Naive thymus-derived CD8-positive, alpha-beta T cell (primary cell): Measurements from ENCODE around the gene VAMP8. TPM values are rescaled to one million over a fixed set of nuclear protein-coding genes. Genes with fewer than 3 reads are reported as not detected.
"Not testable (repeated sequence)": the region's sequence is repeated elsewhere in the genome, so short reads cannot be mapped to it uniquely, and the experiment has no call there.

Source experiments
- ATAC-seq, 2 donors: fragments of 150-1000 bp; cut with Tn5 transposase in 1 of 2; sonication (Bioruptor Pico), chemical (Tn5 transposase) in 1 of 2; 1 replicate in 1 of 2; 2 replicates in 1 of 2; pipeline ENCODE4 v1.10.0; 2021; ENCODE audit warnings: mild to moderate bottlenecking in 2 of 2, moderate library complexity in 2 of 2
- POLR2A ChIA-PET: fragments of 350-600 bp; sonication (Branson Sonifier 250); formaldehyde crosslinking; loops from one replicate; lab custom pipeline; 2021; ENCODE audit warnings: antibody characterized with exemption; lab: Charles Lee
- DNase-seq, 10 donors: peaks; one replicate each; pipeline versions ENCODE4 v3.0.0 to v3.0.0-alpha.2; 2020 to 2022
- H3K27ac Mint-ChIP-seq, 10 donors: one replicate each; pipeline ENCODE4 v1.8.0; 2020 to 2022; ENCODE audit warnings: mild to moderate bottlenecking in 10 of 10, mixed read lengths in 10 of 10, moderate library complexity in 4 of 10, inconsistent platforms in 1 of 10
- H3K27me3 Mint-ChIP-seq, 5 donors: one replicate each; pipeline ENCODE4 v1.8.0; 2021 to 2022; ENCODE audit warnings: mixed read lengths in 5 of 5
- H3K36me3 Mint-ChIP-seq, 3 donors: one replicate each; pipeline ENCODE4 v1.8.0; 2020 to 2022; ENCODE audit warnings: mixed read lengths in 3 of 3, mild to moderate bottlenecking in 2 of 3, inconsistent platforms in 1 of 3
- H3K4me1 Mint-ChIP-seq, 4 donors: one replicate each; pipeline ENCODE4 v1.8.0; 2021 to 2022; ENCODE audit warnings: mixed read lengths in 4 of 4
- H3K4me3 Mint-ChIP-seq, 10 donors: one replicate each; pipeline ENCODE4 v1.8.0; 2020 to 2022; ENCODE audit warnings: mild to moderate bottlenecking in 10 of 10, mixed read lengths in 10 of 10, moderate library complexity in 6 of 10, inconsistent platforms in 1 of 10
- H3K9me3 Mint-ChIP-seq, 9 donors: one replicate each; pipeline ENCODE4 v1.8.0; 2020 to 2022; ENCODE audit warnings: mixed read lengths in 9 of 9, mild to moderate bottlenecking in 3 of 9, inconsistent platforms in 1 of 9, moderate library complexity in 1 of 9
- polyA plus RNA-seq, 3 donors: library from polyadenylated mRNA; unstranded; fragments of 300-500 nt; fragmentation: Illumina TruSeq; gene quantifications; one replicate each; pipeline ENCODE4 v1.2.3, GENCODE V29; 2021
- total RNA-seq, 8 experiments: library from RNA in 2 of 8; stranded (reverse) in 2 of 8; gene quantifications; one replicate each; pipeline ENCODE4 v1.2.3 and lab custom pipeline; 2021 to 2026

The VAMP8 gene
- total and polyA plus RNA-seq, 5 experiments from 2014 or later = 71.4 to 405 (median 321) TPM

GRCh38 chr2:85601771-85602475 lies 24.5 kb downstream of the VAMP8 start:
- peaks cover 18 to 50% (median 37%) of the 10 kb centered on the region in 4 donors for H3K4me1 Mint-ChIP-seq
- peak overlapping the region; percentile 60 to 94 (median 88) for H3K27ac Mint-ChIP-seq
- H3K4me3 Mint-ChIP-seq = peak overlapping the region; percentile 80 to 95 (median 87)
- no peaks in the 10 kb centered on the region for H3K27me3 Mint-ChIP-seq
- DNase-seq (no peak), ATAC-seq (peak; percentile 4 to 16)
- H3K36me3 Mint-ChIP-seq = peaks cover 0 to 18% (median 0%) of the 10 kb centered on the region in 3 donors
- H3K9me3 Mint-ChIP-seq = no peaks in the 10 kb centered on the region
- POLR2A ChIA-PET = interaction anchor here (1.0 to 8.1 kb wide), 12 partner anchors 9 to 274 kb away, joined by 3 to 67 read pairs (median 7); partner anchors contain the start of genes C2orf68, GGCX, MAT2A and TGOLN2

GRCh38 chr2:85602476-85603234 lies 25.3 kb downstream of the VAMP8 start, which contains the start of gene TMEM150A:
TMEM150A (minus strand) TSS chr2:85602698; CDS start chr2:85601948, 750 bp downstream.
- H3K36me3 Mint-ChIP-seq = peaks cover 0 to 20% (median 0%) of the 10 kb centered on the region in 3 donors

GRCh38 chr2:85604133-85604444 lies 26.7 kb downstream of the VAMP8 start:
- Mint-ChIP-seq H3K4me3 (peak overlapping the region; percentile 50 to 94 (median 88)), H3K4me1 (peaks cover 22 to 52% (median 44%) of the 10 kb centered on the region in 4 donors), H3K36me3 (peaks cover 0 to 22% (median 4%) of the 10 kb centered on the region in 3 donors), H3K27ac (peak overlapping the region in 8 of 10 donors; percentile 43 to 81 (median 62))
- not testable (repeated sequence) for H3K9me3 Mint-ChIP-seq, H3K27me3 Mint-ChIP-seq, DNase-seq, ATAC-seq
- POLR2A ChIA-PET = interaction anchor here (0.6 to 8.1 kb wide), 6 partner anchors 8 to 699 kb away, joined by 3 to 67 read pairs (median 6); partner anchors contain the start of genes RNF181, SH2D6, USP39 and VAMP5

More at GRCh38 chr2:85602476-85603234, 25.3 kb downstream of the VAMP8 start, which contains the start of gene TMEM150A:
- DNase-seq (peak; percentile 76 to 91 (median 82)), ATAC-seq (peak; percentile 91 to 92)
- POLR2A ChIA-PET = interaction anchor here (0.7 to 8.1 kb wide), 14 partner anchors 9 to 283 kb away, joined by 3 to 67 read pairs (median 6); partner anchors contain the start of genes C2orf68, GGCX, MAT2A and SH2D6
- Mint-ChIP-seq H3K9me3 (no peaks in the 10 kb centered on the region), H3K27me3 (no peaks in the 10 kb centered on the region), H3K4me1 (peaks cover 18 to 47% (median 34%) of the 10 kb centered on the region in 4 donors), H3K4me3 (peak within 1 kb of the TSS; percentile 85 to 95 (median 90)), H3K27ac (peak within 1 kb of the TSS; percentile 63 to 94 (median 90))

GRCh38 chr2:85604568-85605339 lies 27.4 kb downstream of the VAMP8 start:
- H3K4me1 Mint-ChIP-seq = peaks cover 24 to 54% (median 48%) of the 10 kb centered on the region in 4 donors

GRCh38 chr2:85605406-85606115 lies 28.2 kb downstream of the VAMP8 start:
- H3K4me1 Mint-ChIP-seq = peaks cover 24 to 60% (median 51%) of the 10 kb centered on the region in 4 donors
- no peak for DNase-seq
- peak overlapping the region in 2 of 10 donors; percentile 45 to 59 for H3K27ac Mint-ChIP-seq
- H3K27me3 Mint-ChIP-seq = no peaks in the 10 kb centered on the region
- peaks cover 0 to 28% (median 4%) of the 10 kb centered on the region in 3 donors for H3K36me3 Mint-ChIP-seq
- no peak for ATAC-seq
- no peaks in the 10 kb centered on the region for H3K9me3 Mint-ChIP-seq
- peak overlapping the region in 1 of 10 donors; percentile 55 for H3K4me3 Mint-ChIP-seq
- POLR2A ChIA-PET = interaction anchor here (0.6 to 8.1 kb wide), 9 partner anchors 10 to 186 kb away, joined by 3 to 67 read pairs (median 5); partner anchors contain the start of genes MAT2A, RNF181, SH2D6 and USP39

More at GRCh38 chr2:85604568-85605339, 27.4 kb downstream of the VAMP8 start:
- Mint-ChIP-seq H3K27me3 (no peaks in the 10 kb centered on the region), H3K36me3 (peaks cover 0 to 23% (median 4%) of the 10 kb centered on the region in 3 donors), H3K4me3 (peak overlapping the region in 7 of 10 donors; percentile 6 to 93 (median 50)), H3K9me3 (no peaks in the 10 kb centered on the region), H3K27ac (peak overlapping the region in 9 of 10 donors; percentile 3 to 67 (median 47))
- ATAC-seq = no peak
- POLR2A ChIA-PET = interaction anchor here (0.6 to 8.1 kb wide), 9 partner anchors 9 to 185 kb away, joined by 3 to 67 read pairs (median 5); partner anchors contain the start of genes RNF181, SH2D6, USP39 and VAMP5
- no peak for DNase-seq

GRCh38 chr2:85606116-85606455 lies 28.7 kb downstream of the VAMP8 start:
- ATAC-seq (no peak), DNase-seq (no peak)
- no peaks in the 10 kb centered on the region for H3K9me3 Mint-ChIP-seq
- peaks cover 0 to 28% (median 4%) of the 10 kb centered on the region in 3 donors for H3K36me3 Mint-ChIP-seq
- H3K27me3 Mint-ChIP-seq = no peaks in the 10 kb centered on the region
- POLR2A ChIA-PET = interaction anchor here (1.1 to 8.1 kb wide), 6 partner anchors 9 to 187 kb away, joined by 3 to 67 read pairs (median 10); partner anchors contain the start of genes MAT2A, RNF181, SH2D6 and USP39
- peak overlapping the region in 1 of 10 donors; percentile 45 for H3K27ac Mint-ChIP-seq
- H3K4me1 Mint-ChIP-seq = peaks cover 24 to 60% (median 51%) of the 10 kb centered on the region in 4 donors
- H3K4me3 Mint-ChIP-seq = no peak overlapping the region

GRCh38 chr2:85607268-85608215 lies 30.2 kb downstream of the VAMP8 start:
- H3K4me1 Mint-ChIP-seq = peaks cover 23 to 59% (median 51%) of the 10 kb centered on the region in 4 donors
- no peak for DNase-seq
- no peaks in the 10 kb centered on the region for H3K27me3 Mint-ChIP-seq
- H3K27ac Mint-ChIP-seq = peak overlapping the region in 5 of 10 donors; percentile 33 to 60 (median 48)
- ATAC-seq = no peak
- peaks cover 0 to 28% (median 4%) of the 10 kb centered on the region in 3 donors for H3K36me3 Mint-ChIP-seq
- no peaks in the 10 kb centered on the region for H3K9me3 Mint-ChIP-seq
- POLR2A ChIA-PET = interaction anchor here (0.5 to 2.5 kb wide), 5 partner anchors 12 to 69 kb away, joined by 3 to 12 read pairs (median 3); partner anchors contain the start of genes MAT2A and RNF181
- peak overlapping the region in 3 of 10 donors; percentile 14 to 52 (median 44) for H3K4me3 Mint-ChIP-seq

GRCh38 chr2:85611217-85611704 lies 33.9 kb downstream of the VAMP8 start:
- Mint-ChIP-seq H3K9me3 (no peaks in the 10 kb centered on the region), H3K4me1 (peaks cover 12 to 43% (median 33%) of the 10 kb centered on the region in 4 donors), H3K27ac (peak overlapping the region; percentile 72 to 98 (median 95)), H3K36me3 (peaks cover 0 to 28% (median 4%) of the 10 kb centered on the region in 3 donors), H3K27me3 (no peaks in the 10 kb centered on the region), H3K4me3 (peak overlapping the region; percentile 91 to 99 (median 98))
- peak in 2 of 10 donors; percentile 25 to 30 for DNase-seq
- POLR2A ChIA-PET = interaction anchor here (0.7 to 2.8 kb wide), 16 partner anchors 10 to 891 kb away, joined by 3 to 31 read pairs (median 6); partner anchors contain the start of genes ELMOD3, GGCX, KDM3A and MAT2A
- ATAC-seq = peak; percentile 23 to 25

- POLR2A ChIA-PET = interaction anchor here (0.6 to 2.8 kb wide), 20 partner anchors 9 to 890 kb away, joined by 3 to 31 read pairs (median 6); partner anchors contain the start of genes ELMOD3, GGCX, KDM3A and MAT2A
- Mint-ChIP-seq H3K4me3 (peak within 1 kb of the TSS; percentile 91 to 99 (median 98)), H3K36me3 (peaks cover 0 to 27% (median 4%) of the 10 kb centered on the region in 3 donors)
Observed at GRCh38 chr2:85611705-85612587, 34.6 kb downstream of the VAMP8 start, which contains the start of gene C2orf68. C2orf68 (minus strand) TSS chr2:85612066; CDS start chr2:85611984, 82 bp downstream.

More at GRCh38 chr2:85611705-85612587, 34.6 kb downstream of the VAMP8 start, which contains the start of gene C2orf68:
- H3K9me3 Mint-ChIP-seq = no peaks in the 10 kb centered on the region
- ATAC-seq (peak; percentile 60 to 63), DNase-seq (peak; percentile 65 to 89 (median 77))
- H3K27me3 Mint-ChIP-seq = no peaks in the 10 kb centered on the region
- peak within 1 kb of the TSS; percentile 72 to 98 (median 95) for H3K27ac Mint-ChIP-seq
- peaks cover 12 to 42% (median 32%) of the 10 kb centered on the region in 4 donors for H3K4me1 Mint-ChIP-seq
